ENCODE measurements around the gene CYP2S1. TPM values are rescaled to one million over a fixed set of nuclear protein-coding genes. Genes with fewer than 3 reads are reported as not detected.

CYP2S1 gene
- total RNA-seq, 1 donor from 2014 or later: not detected

DNA sequence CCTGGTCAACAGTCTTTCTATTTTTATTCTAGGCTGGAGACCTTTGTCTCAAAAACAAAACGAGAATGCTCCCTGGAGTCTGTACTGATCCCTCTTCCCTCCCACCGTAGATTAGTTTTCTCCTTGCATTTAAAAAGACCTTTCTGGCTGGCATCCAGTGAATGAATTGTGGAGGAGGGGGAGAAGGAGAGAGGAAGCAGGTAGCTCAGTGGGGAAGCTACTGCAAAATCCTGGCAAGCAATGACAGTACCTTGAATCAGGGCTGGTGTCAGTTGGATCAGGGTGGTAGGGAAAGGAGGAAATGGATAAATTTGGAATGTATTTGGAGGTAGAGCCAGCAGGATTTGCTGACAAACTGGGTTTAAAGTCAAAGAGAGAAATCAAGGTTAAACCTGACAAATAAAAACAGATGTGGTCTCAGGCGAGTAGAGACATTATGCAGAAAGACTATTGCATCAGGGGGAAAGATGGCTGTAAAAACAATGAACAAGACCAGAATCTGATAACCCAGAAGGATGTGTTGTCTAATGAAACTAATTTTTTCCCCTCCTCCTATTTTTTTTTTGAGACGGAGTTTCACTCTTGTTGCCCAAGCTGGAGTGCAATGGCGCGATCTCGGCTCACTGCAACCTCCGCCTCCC lies 3.5 kb upstream of the CYP2S1 start:
- no peak for ATAC-seq (ENCODE audit: low read depth)
- no peaks in the 10 kb centered on the region for H3K9me3 Mint-ChIP-seq
- H3K36me3 Mint-ChIP-seq (ENCODE audit: low read depth): no peaks in the 10 kb centered on the region
- H3K27me3 Mint-ChIP-seq: peaks cover 41% of the 10 kb centered on the region
- peaks cover 2% of the 10 kb centered on the region for H3K4me1 Mint-ChIP-seq
- no peak for DNase-seq
- H3K27ac Mint-ChIP-seq: no peak overlapping the region
- CTCF ChIA-PET: no interaction called here
- no peak overlapping the region for H3K4me3 Mint-ChIP-seq
- POLR2A ChIA-PET: no interaction called here
- TF ChIP-seq, protein P1, sequence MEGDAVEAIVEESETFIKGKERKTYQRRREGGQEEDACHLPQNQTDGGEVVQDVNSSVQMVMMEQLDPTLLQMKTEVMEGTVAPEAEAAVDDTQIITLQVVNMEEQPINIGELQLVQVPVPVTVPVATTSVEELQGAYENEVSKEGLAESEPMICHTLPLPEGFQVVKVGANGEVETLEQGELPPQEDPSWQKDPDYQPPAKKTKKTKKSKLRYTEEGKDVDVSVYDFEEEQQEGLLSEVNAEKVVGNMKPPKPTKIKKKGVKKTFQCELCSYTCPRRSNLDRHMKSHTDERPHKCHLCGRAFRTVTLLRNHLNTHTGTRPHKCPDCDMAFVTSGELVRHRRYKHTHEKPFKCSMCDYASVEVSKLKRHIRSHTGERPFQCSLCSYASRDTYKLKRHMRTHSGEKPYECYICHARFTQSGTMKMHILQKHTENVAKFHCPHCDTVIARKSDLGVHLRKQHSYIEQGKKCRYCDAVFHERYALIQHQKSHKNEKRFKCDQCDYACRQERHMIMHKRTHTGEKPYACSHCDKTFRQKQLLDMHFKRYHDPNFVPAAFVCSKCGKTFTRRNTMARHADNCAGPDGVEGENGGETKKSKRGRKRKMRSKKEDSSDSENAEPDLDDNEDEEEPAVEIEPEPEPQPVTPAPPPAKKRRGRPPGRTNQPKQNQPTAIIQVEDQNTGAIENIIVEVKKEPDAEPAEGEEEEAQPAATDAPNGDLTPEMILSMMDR (IDR thresholded peaks at IDR 0.05): no peak
- intact Hi-C loops (cut with micrococcal nuclease): no loop called here

- Mint-ChIP-seq H3K4me1 (peaks cover 2% of the 10 kb centered on the region), H3K4me3 (no peak overlapping the region), H3K36me3 (ENCODE audit: low read depth) (no peaks in the 10 kb centered on the region), H3K27me3 (peaks cover 49% of the 10 kb centered on the region), H3K9me3 (no peaks in the 10 kb centered on the region), H3K27ac (no peak overlapping the region)
- DNase-seq (no peak), ATAC-seq (ENCODE audit: low read depth) (no peak)
- POLR2A ChIA-PET: no interaction called here
- CTCF ChIA-PET: no interaction called here
- intact Hi-C loops (cut with micrococcal nuclease): no loop called here
- TF ChIP-seq, protein P1 (IDR thresholded peaks at IDR 0.05): no peak
These were observed 574 bp downstream of the CYP2S1 start for GRCh38 chr19:41193430-41194156.

DNA sequence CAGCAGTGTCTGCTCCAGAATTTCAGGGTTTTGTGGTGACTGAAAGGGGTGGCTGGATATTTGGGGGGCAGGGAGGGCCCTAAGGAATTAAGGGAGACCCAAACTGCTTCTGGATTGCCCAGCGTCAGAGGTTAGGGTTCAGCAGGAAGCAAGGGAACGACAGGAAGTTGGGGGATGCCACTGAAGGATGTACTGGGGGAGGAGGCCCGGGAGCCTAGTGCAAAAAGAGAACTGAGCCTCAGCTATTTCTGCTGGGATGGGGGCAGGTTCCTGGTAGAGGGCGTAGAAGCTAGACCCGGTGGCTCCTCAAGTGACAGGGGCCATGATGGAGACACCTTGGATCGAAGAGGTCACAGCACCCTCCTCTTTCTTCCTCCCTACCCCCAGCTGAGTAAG lies 1.1 kb downstream of the CYP2S1 start:
- ATAC-seq (ENCODE audit: low read depth) (no peak), DNase-seq (no peak)
- TF ChIP-seq, protein P1 (IDR thresholded peaks at IDR 0.05): no peak
- ChIA-PET CTCF (no interaction called here), POLR2A (no interaction called here)
- peaks cover 2% of the 10 kb centered on the region for H3K4me1 Mint-ChIP-seq
- peaks cover 53% of the 10 kb centered on the region for H3K27me3 Mint-ChIP-seq
- intact Hi-C loops (cut with micrococcal nuclease): no loop called here
- no peaks in the 10 kb centered on the region for H3K36me3 Mint-ChIP-seq (ENCODE audit: low read depth)
- H3K27ac Mint-ChIP-seq: no peak overlapping the region
- no peaks in the 10 kb centered on the region for H3K9me3 Mint-ChIP-seq
- no peak overlapping the region for H3K4me3 Mint-ChIP-seq

GRCh38 chr19:41195675-41196497 lies 2.9 kb downstream of the CYP2S1 start:
- no peak overlapping the region for H3K27ac Mint-ChIP-seq
- peaks cover 42% of the 10 kb centered on the region for H3K27me3 Mint-ChIP-seq
- ChIA-PET POLR2A (no interaction called here), CTCF (no interaction called here)
- no peaks in the 10 kb centered on the region for H3K36me3 Mint-ChIP-seq (ENCODE audit: low read depth)
- no peak overlapping the region for H3K4me3 Mint-ChIP-seq
- TF ChIP-seq, protein P1 (IDR thresholded peaks at IDR 0.05): no peak
- intact Hi-C loops (cut with micrococcal nuclease): no loop called here
- ATAC-seq (ENCODE audit: low read depth) (no peak), DNase-seq (no peak)
- no peaks in the 10 kb centered on the region for H3K9me3 Mint-ChIP-seq
- H3K4me1 Mint-ChIP-seq: peaks cover 2% of the 10 kb centered on the region

GRCh38 chr19:41198559-41198958 lies 5.5 kb downstream of the CYP2S1 start:
- Mint-ChIP-seq H3K4me1 (no peaks in the 10 kb centered on the region), H3K27me3 (peaks cover 27% of the 10 kb centered on the region), H3K4me3 (no peak overlapping the region), H3K36me3 (ENCODE audit: low read depth) (no peaks in the 10 kb centered on the region), H3K9me3 (no peaks in the 10 kb centered on the region), H3K27ac (no peak overlapping the region)
- intact Hi-C loops (cut with micrococcal nuclease): no loop called here
- TF ChIP-seq, protein P1 (IDR thresholded peaks at IDR 0.05): no peak
- no peak for ATAC-seq (ENCODE audit: low read depth)
- POLR2A ChIA-PET: no interaction called here
- no peak for DNase-seq
- CTCF ChIA-PET: no interaction called here
